Common myeloid progenitor, CD34-positive (primary cell): ENCODE results near the gene FBXL7.

Experiments used
- CTCF ChIA-PET: fragments of 350-600 bp; sonication (Branson Sonifier 250); formaldehyde crosslinking; loops from one replicate; lab custom pipeline; 2021; ENCODE audit warnings: antibody characterized with exemption; lab: Charles Lee
- POLR2A ChIA-PET: fragments of 350-600 bp; sonication (Branson Sonifier 250); formaldehyde crosslinking; loops from one replicate; lab custom pipeline; 2021; ENCODE audit warnings: antibody characterized with exemption; lab: Charles Lee
- DNase-seq, 3 donors: peaks; one replicate each; pipeline versions ENCODE4 v3.0.0 to v3.0.0-alpha.2; 2013
- H3K27ac ChIP-seq, 2 experiments: 1 replicate in 1 of 2; 2 replicates in 1 of 2; pipeline ENCODE4 v1.7.0; 2013; ENCODE audit warnings: inconsistent platforms in 2 of 2, low read length in 2 of 2, mild to moderate bottlenecking in 2 of 2, low read depth in 1 of 2, moderate library complexity in 1 of 2; ENCODE audit not compliant: severe bottlenecking in 2 of 2, insufficient read depth in 1 of 2, poor library complexity in 1 of 2
- H3K27me3 ChIP-seq, 5 experiments: replicated peaks in 2 of 5; 1 replicate in 3 of 5; 2 replicates in 2 of 5; pipeline versions ENCODE4 v1.6.1 to v1.7.0; 2013; ENCODE audit warnings: low read length in 4 of 5, mild to moderate bottlenecking in 2 of 5, moderate library complexity in 2 of 5, inconsistent platforms in 1 of 5; ENCODE audit not compliant: insufficient read depth in 5 of 5, control insufficient read depth in 4 of 5
- H3K36me3 ChIP-seq, 4 experiments: 1 replicate in 2 of 4; 2 replicates in 2 of 4; pipeline versions ENCODE4 v1.6.1 to v1.7.0; 2013; ENCODE audit warnings: low read length in 3 of 4, control low read depth in 1 of 4, mild to moderate bottlenecking in 1 of 4; ENCODE audit not compliant: control insufficient read depth in 4 of 4, insufficient read depth in 4 of 4
- H3K4me1 ChIP-seq, 4 experiments: 1 replicate in 3 of 4; 2 replicates in 1 of 4; pipeline versions ENCODE4 v1.6.1 to v1.7.1; 2013; ENCODE audit warnings: low read length in 3 of 4, mild to moderate bottlenecking in 3 of 4, control low read depth in 1 of 4, inconsistent platforms in 1 of 4, moderate library complexity in 1 of 4; ENCODE audit not compliant: control insufficient read depth in 4 of 4, insufficient read depth in 4 of 4; ENCODE audit errors: control extremely low read depth in 1 of 4
- H3K4me3 ChIP-seq, 7 experiments: 1 replicate in 4 of 7; 2 replicates in 3 of 7; pipeline versions ENCODE4 v1.5.1 to v1.7.0; 2013; ENCODE audit warnings: mild to moderate bottlenecking in 7 of 7, low read length in 6 of 7, moderate library complexity in 6 of 7, inconsistent platforms in 2 of 7, low read depth in 2 of 7, control low read depth in 1 of 7; ENCODE audit not compliant: insufficient read depth in 4 of 7, control insufficient read depth in 1 of 7; ENCODE audit errors: extremely low read depth in 1 of 7
- H3K9me3 ChIP-seq, 5 experiments: 1 replicate in 4 of 5; 2 replicates in 1 of 5; pipeline versions ENCODE4 v1.6.1 to v1.7.1; 2013; ENCODE audit warnings: low read length in 4 of 5, mild to moderate bottlenecking in 2 of 5, inconsistent platforms in 1 of 5, low read depth in 1 of 5, moderate library complexity in 1 of 5; ENCODE audit not compliant: control insufficient read depth in 4 of 5, insufficient read depth in 2 of 5; ENCODE audit errors: control extremely low read depth in 1 of 5
- WGBS: methylation state at CpG from one replicate; pipeline ENCODE4 v1.1.5; 2013; ENCODE audit not compliant: insufficient coverage; 5-methylcytosine and 5-hydroxymethylcytosine counted together

The FBXL7 gene

DNA sequence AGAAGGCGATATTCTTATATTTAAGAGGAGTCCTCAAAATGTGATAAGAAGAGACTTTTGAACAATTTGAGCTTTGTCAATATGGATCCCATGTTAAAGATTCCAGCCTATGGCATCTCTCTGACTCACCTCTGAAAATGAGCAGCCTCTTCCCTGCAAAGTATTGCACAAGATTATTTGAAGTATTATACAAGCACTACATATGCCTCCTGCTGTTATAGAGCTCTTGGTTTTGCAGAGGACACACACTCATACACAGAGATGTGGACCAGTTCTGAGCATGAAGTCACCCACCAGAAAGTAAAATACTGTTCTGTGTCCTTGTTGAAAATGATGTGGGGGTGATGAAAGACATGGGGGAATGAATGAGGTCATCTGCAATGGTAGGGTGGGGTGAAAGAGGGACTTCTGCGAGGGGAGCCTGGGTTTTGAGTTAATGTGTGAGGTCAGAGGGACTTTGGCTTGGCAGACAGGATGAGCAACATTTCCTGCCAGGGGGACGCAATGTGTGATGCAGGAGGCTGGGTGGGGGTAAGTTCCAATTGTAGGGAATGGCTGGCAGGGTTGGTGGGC is 25.8 kb downstream of the FBXL7 start:
- Histone ChIP-seq H3K4me1 (no peaks in the 10 kb centered on the region), H3K9me3 (no peaks in the 10 kb centered on the region), H3K27ac (no peak overlapping the region), H3K27me3 (no peaks in the 10 kb centered on the region), H3K36me3 (no peaks in the 10 kb centered on the region), H3K4me3 (no peak overlapping the region)
- no peak for DNase-seq
- POLR2A ChIA-PET: no interaction called here
- 85% methylated on average over 3 of the region's 3 CpGs for WGBS
- CTCF ChIA-PET: no interaction called here

DNA sequence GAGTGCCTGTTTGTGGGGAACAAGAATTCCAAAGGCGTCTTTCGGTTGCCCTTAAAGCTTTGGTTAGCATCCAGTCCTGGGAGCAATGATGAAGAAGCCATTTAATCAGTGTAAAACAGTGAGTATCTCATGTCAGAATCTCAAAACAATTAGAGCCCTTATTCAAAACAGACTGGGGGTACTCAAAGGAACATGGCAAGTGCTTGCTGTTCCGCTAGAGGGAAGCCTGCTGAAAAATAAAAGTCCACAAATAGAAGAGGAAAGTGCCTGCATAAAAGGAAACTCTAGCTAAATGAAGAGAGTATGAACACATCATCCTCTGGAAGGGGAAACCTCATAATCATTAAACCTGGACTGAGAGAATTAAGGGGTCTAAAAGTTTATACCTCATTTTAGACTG is 26.4 kb downstream of the FBXL7 start:
- 79% methylated on average over 2 of the region's 3 CpGs for WGBS
- no peaks in the 10 kb centered on the region for H3K9me3 ChIP-seq
- H3K36me3 ChIP-seq: no peaks in the 10 kb centered on the region
- DNase-seq: no peak
- ChIA-PET CTCF (no interaction called here), POLR2A (no interaction called here)
- no peaks in the 10 kb centered on the region for H3K4me1 ChIP-seq
- no peak overlapping the region for H3K4me3 ChIP-seq
- H3K27ac ChIP-seq: no peak overlapping the region
- no peaks in the 10 kb centered on the region for H3K27me3 ChIP-seq

DNA sequence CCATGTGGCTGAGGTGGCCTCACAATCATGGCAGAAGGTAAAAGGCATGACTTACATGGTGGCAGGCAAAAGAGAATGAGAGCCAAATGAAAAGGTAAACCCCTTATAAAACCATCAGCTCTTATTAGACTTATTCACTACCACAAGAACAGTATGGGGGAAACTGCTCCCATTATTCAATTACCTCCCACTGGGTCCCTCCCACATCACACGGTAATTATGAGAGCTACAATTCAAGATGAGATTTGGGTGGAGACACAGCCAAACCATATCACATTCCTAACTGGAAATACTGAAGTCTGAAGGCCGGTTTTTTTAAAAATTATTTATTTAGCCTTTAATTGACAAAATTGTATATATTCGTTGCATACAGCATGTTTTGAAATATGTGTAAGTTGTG is 28.5 kb downstream of the FBXL7 start:
- H3K4me3 ChIP-seq: no peak overlapping the region
- no peaks in the 10 kb centered on the region for H3K36me3 ChIP-seq
- H3K9me3 ChIP-seq: no peaks in the 10 kb centered on the region
- WGBS: no CpG with 5 or more reads among the region's 3 CpGs
- H3K27me3 ChIP-seq: no peaks in the 10 kb centered on the region
- no peak overlapping the region for H3K27ac ChIP-seq
- DNase-seq: no peak
- POLR2A ChIA-PET: no interaction called here
- no peaks in the 10 kb centered on the region for H3K4me1 ChIP-seq
- CTCF ChIA-PET: no interaction called here

GRCh38 chr5:15529013-15529412 is 29.0 kb downstream of the FBXL7 start:
- Histone ChIP-seq H3K4me1 (no peaks in the 10 kb centered on the region), H3K4me3 (no peak overlapping the region), H3K27ac (no peak overlapping the region), H3K27me3 (no peaks in the 10 kb centered on the region), H3K36me3 (no peaks in the 10 kb centered on the region), H3K9me3 (no peaks in the 10 kb centered on the region)
- POLR2A ChIA-PET: no interaction called here
- no peak for DNase-seq
- CTCF ChIA-PET: no interaction called here
- WGBS: 100% methylated on average over 2 of the region's 5 CpGs

DNA sequence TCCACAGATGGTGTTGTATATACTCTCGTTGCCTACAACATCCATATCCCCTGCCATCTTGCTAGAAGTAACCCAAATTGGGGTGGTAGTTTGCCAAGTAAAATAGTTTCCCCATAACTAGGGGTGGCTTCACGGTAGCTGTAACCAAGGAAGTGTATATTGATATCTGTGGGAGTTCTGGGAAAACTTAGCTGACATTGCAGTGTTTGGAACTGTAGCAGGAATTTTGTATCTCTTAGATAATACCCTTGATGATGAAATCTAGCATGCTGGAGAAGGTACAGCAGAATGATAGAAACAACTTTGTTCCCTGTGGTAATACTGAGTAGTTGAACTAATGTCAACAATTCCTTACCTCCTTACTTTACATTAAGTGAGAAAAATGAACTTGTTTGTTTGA is 29.8 kb downstream of the FBXL7 start:
- no peak for DNase-seq
- ChIA-PET CTCF (no interaction called here), POLR2A (no interaction called here)

GRCh38 chr5:15533129-15533893 is 33.3 kb downstream of the FBXL7 start:
- Histone ChIP-seq H3K27ac (no peak overlapping the region), H3K36me3 (no peaks in the 10 kb centered on the region), H3K9me3 (no peaks in the 10 kb centered on the region), H3K4me1 (no peaks in the 10 kb centered on the region), H3K27me3 (no peaks in the 10 kb centered on the region), H3K4me3 (no peak overlapping the region)
- DNase-seq: no peak
- ChIA-PET POLR2A (no interaction called here), CTCF (no interaction called here)
- WGBS: 93% methylated on average over 4 of the region's 5 CpGs

More for the DNA sequence above, 29.8 kb downstream of the FBXL7 start:
- no peaks in the 10 kb centered on the region for H3K9me3 ChIP-seq
- no peaks in the 10 kb centered on the region for H3K27me3 ChIP-seq
- no peaks in the 10 kb centered on the region for H3K36me3 ChIP-seq
- no peak overlapping the region for H3K4me3 ChIP-seq
- H3K4me1 ChIP-seq: no peaks in the 10 kb centered on the region
- 100% methylated on average over 1 of the region's 2 CpGs for WGBS
- no peak overlapping the region for H3K27ac ChIP-seq

GRCh38 chr5:15535938-15536337 is 36.0 kb downstream of the FBXL7 start:
- 100% methylated on average over 3 of the region's 4 CpGs for WGBS
- no peak overlapping the region for H3K4me3 ChIP-seq
- no peak overlapping the region for H3K27ac ChIP-seq
- H3K36me3 ChIP-seq: no peaks in the 10 kb centered on the region
- ChIA-PET CTCF (no interaction called here), POLR2A (no interaction called here)
- DNase-seq: no peak
- H3K4me1 ChIP-seq: no peaks in the 10 kb centered on the region
- H3K9me3 ChIP-seq: no peaks in the 10 kb centered on the region
- H3K27me3 ChIP-seq: no peaks in the 10 kb centered on the region
